Fibroblast of peridontal ligament (primary cell): ENCODE data around the gene MCTP1.
"Not testable (repeated sequence)": the region's sequence is repeated elsewhere in the genome, so short reads cannot be mapped to it uniquely, and the experiment has no call there.

Source experiments
- DNase-seq: peaks from one replicate; pipeline ENCODE4 v3.0.0-alpha.2; 2010; ENCODE audit errors: extremely low read depth

MCTP1 gene

GRCh38 chr5:95184924-95185323 lies 100.0 kb downstream of the MCTP1 start:
- no peak for DNase-seq

- no peak for DNase-seq
Observed at GRCh38 chr5:95181644-95182043, 103.2 kb downstream of the MCTP1 start.

- no peak for DNase-seq
Observed at GRCh38 chr5:95178046-95178651, 106.7 kb downstream of the MCTP1 start.

- DNase-seq: no peak
Observed at GRCh38 chr5:95177456-95177855, 107.4 kb downstream of the MCTP1 start.

GRCh38 chr5:95175106-95175505 lies 109.8 kb downstream of the MCTP1 start:
- no peak for DNase-seq

- DNase-seq: no peak
Observed at GRCh38 chr5:95172659-95173058, 112.2 kb downstream of the MCTP1 start.

- DNase-seq: no peak
Observed at GRCh38 chr5:95164861-95165260, 120.0 kb downstream of the MCTP1 start.

- DNase-seq: no peak
Observed at GRCh38 chr5:95163079-95163478, 121.8 kb downstream of the MCTP1 start.

- no peak for DNase-seq
Observed at GRCh38 chr5:95162231-95162992, 122.5 kb downstream of the MCTP1 start.

GRCh38 chr5:95159603-95160002 lies 125.3 kb downstream of the MCTP1 start:
- no peak for DNase-seq

- no peak for DNase-seq
Observed at GRCh38 chr5:95155888-95156287, 129.0 kb downstream of the MCTP1 start.

- no peak for DNase-seq
Observed at GRCh38 chr5:95153511-95153910, 131.4 kb downstream of the MCTP1 start.

- no peak for DNase-seq
Observed at GRCh38 chr5:95152535-95152934, 132.4 kb downstream of the MCTP1 start.

- DNase-seq: no peak
Observed at GRCh38 chr5:95152131-95152530, 132.8 kb downstream of the MCTP1 start.

- DNase-seq: no peak
Observed at GRCh38 chr5:95151694-95152093, 133.2 kb downstream of the MCTP1 start.

- DNase-seq: no peak
Observed at GRCh38 chr5:95149387-95149786, 135.5 kb downstream of the MCTP1 start.

GRCh38 chr5:95148453-95148852 lies 136.4 kb downstream of the MCTP1 start:
- no peak for DNase-seq

- not testable (repeated sequence) for DNase-seq
Observed at GRCh38 chr5:95143858-95144257, 141.0 kb downstream of the MCTP1 start.

GRCh38 chr5:95142145-95142544 lies 142.7 kb downstream of the MCTP1 start:
- DNase-seq: no peak

GRCh38 chr5:95141141-95141540 lies 143.8 kb downstream of the MCTP1 start:
- no peak for DNase-seq

- no peak for DNase-seq
Observed at GRCh38 chr5:95134326-95134725, 150.6 kb downstream of the MCTP1 start.

GRCh38 chr5:95132096-95132495 lies 152.8 kb downstream of the MCTP1 start:
- no peak for DNase-seq

- no peak for DNase-seq
Observed at GRCh38 chr5:95130941-95131340, 154.0 kb downstream of the MCTP1 start.

- no peak for DNase-seq
Observed at GRCh38 chr5:95124731-95125130, 160.2 kb downstream of the MCTP1 start.
